GM12801 (cell line): Measurements from ENCODE around the gene C1orf185.

Experiments
- TF ChIP-seq, protein P1 (sequence below): IDR thresholded peaks from one replicate; pipeline ENCODE4 v1.5.1; 2011; ENCODE audit warnings: control low read depth; ENCODE audit not compliant: insufficient read length; ENCODE audit errors: extremely low read depth

The C1orf185 gene

DNA sequence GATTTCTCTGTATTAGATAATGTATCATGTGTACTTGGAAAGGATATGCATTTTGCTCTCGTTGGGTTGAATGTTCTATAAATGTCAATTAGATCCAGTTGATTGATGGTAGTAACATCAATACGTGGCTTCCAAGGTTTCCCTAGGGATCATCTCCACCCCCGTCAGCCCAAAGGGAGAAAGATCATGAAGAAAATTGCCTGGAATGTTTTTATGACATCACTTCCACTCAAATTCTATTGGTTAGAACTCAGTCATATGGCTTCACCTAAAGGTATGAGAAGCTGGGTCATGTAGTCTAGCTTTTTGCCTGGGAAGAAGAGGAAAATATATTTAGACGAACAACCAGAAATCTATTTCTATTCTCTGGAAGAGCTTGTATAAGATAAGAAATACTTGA lies at the start of gene C1orf185:
Gene C1orf185, plus strand, starts transcription at position 253 of the 400 bp plus-strand sequence. Its CDS starts 6 bp downstream, at position 259.
- TF ChIP-seq, protein P1, sequence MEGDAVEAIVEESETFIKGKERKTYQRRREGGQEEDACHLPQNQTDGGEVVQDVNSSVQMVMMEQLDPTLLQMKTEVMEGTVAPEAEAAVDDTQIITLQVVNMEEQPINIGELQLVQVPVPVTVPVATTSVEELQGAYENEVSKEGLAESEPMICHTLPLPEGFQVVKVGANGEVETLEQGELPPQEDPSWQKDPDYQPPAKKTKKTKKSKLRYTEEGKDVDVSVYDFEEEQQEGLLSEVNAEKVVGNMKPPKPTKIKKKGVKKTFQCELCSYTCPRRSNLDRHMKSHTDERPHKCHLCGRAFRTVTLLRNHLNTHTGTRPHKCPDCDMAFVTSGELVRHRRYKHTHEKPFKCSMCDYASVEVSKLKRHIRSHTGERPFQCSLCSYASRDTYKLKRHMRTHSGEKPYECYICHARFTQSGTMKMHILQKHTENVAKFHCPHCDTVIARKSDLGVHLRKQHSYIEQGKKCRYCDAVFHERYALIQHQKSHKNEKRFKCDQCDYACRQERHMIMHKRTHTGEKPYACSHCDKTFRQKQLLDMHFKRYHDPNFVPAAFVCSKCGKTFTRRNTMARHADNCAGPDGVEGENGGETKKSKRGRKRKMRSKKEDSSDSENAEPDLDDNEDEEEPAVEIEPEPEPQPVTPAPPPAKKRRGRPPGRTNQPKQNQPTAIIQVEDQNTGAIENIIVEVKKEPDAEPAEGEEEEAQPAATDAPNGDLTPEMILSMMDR: no peak

DNA sequence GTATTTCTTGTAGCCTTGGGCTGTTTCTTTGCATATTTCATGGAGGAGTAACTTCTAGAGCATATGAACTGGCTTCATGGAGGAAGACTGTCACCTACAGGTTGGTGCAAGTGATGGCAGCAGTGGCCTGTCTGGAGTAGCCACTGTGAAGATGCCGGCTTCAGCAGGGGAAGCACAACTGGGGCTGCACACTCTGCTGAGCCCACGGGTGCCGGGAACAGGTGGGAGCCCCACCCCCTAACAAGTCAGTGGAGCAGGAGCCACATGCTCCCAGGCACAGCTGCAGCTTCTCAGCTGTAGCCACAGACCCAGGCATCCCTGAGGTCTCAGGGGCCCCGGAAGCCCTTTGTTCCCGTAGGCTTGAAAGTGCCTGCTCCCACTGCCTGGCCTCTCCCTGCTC lies 43.2 kb upstream of the C1orf185 start:
- TF ChIP-seq, protein P1: no peak

- TF ChIP-seq, protein P1: no peak
Observed at GRCh38 chr1:51061231-51061918, 40.7 kb upstream of the C1orf185 start.

- TF ChIP-seq, protein P1: no peak
Observed at GRCh38 chr1:51063121-51063520, 38.9 kb upstream of the C1orf185 start.

GRCh38 chr1:51070011-51070410 lies 32.0 kb upstream of the C1orf185 start:
- TF ChIP-seq, protein P1: no peak

GRCh38 chr1:51070640-51071039 lies 31.4 kb upstream of the C1orf185 start:
- TF ChIP-seq, protein P1: no peak

GRCh38 chr1:51071291-51072042 lies 30.6 kb upstream of the C1orf185 start:
- TF ChIP-seq, protein P1: no peak
